Measurements from ENCODE around the gene FST. TPM values are rescaled to one million over a fixed set of nuclear protein-coding genes. Genes with fewer than 3 reads are reported as not detected.

The FST gene
- polyA plus RNA-seq, 1 donor from 2014 or later: 1.3 TPM

DNA sequence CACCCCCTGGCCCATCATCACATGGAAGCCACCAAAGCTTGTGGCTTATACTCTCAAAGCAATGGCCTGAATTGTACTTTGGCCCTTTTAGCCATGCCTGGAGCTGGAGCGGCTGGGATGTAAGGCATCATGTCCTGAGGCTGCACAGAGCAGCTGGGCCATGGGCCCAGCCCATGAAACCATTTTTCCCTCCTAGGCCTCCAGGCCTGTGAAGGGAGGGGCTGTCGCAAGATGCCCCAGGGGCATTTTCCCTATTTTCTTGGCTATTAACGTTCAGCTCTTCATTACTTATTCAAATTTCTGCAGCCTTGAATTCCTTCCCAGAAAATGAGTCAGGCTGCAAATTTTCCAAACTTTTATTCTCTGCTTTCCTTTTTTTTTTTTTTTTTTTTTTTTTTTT is 27.7 kb downstream of the FST start:
- Histone ChIP-seq H3K4me3 (ENCODE audit: low read length) (no peak overlapping the region), H3K4me2 (ENCODE audit: low read length) (no peak overlapping the region), H3K9ac (ENCODE audit: low read length) (no peak overlapping the region), H3K79me2 (replicated peaks; ENCODE audit: insufficient read depth, low read length) (no peaks in the 10 kb centered on the region), H3K36me3 (ENCODE audit: insufficient read depth, low read length) (no peaks in the 10 kb centered on the region), H3K9me3 (ENCODE audit: low read length) (peaks cover 5% of the 10 kb centered on the region), H3F3A (ENCODE audit: insufficient read depth, low read length, poor library complexity, severe bottlenecking) (no peaks in the 10 kb centered on the region), H2AFZ (ENCODE audit: low read depth, low read length) (no peak overlapping the region), H3K27ac (ENCODE audit: low read length) (no peak overlapping the region), H3K9me2 (ENCODE audit: insufficient read depth, low read length) (no peaks in the 10 kb centered on the region), H3K27me3 (ENCODE audit: insufficient read depth, low read depth, low read length) (no peaks in the 10 kb centered on the region), H4K20me1 (ENCODE audit: insufficient read depth) (no peaks in the 10 kb centered on the region)
- TF ChIP-seq, protein P1, sequence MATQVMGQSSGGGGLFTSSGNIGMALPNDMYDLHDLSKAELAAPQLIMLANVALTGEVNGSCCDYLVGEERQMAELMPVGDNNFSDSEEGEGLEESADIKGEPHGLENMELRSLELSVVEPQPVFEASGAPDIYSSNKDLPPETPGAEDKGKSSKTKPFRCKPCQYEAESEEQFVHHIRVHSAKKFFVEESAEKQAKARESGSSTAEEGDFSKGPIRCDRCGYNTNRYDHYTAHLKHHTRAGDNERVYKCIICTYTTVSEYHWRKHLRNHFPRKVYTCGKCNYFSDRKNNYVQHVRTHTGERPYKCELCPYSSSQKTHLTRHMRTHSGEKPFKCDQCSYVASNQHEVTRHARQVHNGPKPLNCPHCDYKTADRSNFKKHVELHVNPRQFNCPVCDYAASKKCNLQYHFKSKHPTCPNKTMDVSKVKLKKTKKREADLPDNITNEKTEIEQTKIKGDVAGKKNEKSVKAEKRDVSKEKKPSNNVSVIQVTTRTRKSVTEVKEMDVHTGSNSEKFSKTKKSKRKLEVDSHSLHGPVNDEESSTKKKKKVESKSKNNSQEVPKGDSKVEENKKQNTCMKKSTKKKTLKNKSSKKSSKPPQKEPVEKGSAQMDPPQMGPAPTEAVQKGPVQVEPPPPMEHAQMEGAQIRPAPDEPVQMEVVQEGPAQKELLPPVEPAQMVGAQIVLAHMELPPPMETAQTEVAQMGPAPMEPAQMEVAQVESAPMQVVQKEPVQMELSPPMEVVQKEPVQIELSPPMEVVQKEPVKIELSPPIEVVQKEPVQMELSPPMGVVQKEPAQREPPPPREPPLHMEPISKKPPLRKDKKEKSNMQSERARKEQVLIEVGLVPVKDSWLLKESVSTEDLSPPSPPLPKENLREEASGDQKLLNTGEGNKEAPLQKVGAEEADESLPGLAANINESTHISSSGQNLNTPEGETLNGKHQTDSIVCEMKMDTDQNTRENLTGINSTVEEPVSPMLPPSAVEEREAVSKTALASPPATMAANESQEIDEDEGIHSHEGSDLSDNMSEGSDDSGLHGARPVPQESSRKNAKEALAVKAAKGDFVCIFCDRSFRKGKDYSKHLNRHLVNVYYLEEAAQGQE (IDR thresholded peaks at IDR 0.05; ENCODE audit: borderline replicate concordance): no peak
- TF ChIP-seq EP300 (conservative IDR thresholded peaks at IDR 0.05; ENCODE audit: poor library complexity, severe bottlenecking) (no peak), EZH2 (IDR thresholded peaks at IDR 0.05; ENCODE audit: borderline replicate concordance, insufficient read depth, low read length, poor library complexity, severe bottlenecking) (no peak), MXI1 (conservative IDR thresholded peaks at IDR 0.05; ENCODE audit: poor library complexity, severe bottlenecking) (no peak), RAD21 (conservative IDR thresholded peaks at IDR 0.05) (no peak), POLR2AphosphoS5 (IDR thresholded peaks at IDR 0.05) (no peak), SMC3 (conservative IDR thresholded peaks at IDR 0.05; ENCODE audit: poor library complexity) (no peak), TAF1 (IDR thresholded peaks at IDR 0.05; ENCODE audit: low read depth) (no peak)
- TF ChIP-seq, protein P2, sequence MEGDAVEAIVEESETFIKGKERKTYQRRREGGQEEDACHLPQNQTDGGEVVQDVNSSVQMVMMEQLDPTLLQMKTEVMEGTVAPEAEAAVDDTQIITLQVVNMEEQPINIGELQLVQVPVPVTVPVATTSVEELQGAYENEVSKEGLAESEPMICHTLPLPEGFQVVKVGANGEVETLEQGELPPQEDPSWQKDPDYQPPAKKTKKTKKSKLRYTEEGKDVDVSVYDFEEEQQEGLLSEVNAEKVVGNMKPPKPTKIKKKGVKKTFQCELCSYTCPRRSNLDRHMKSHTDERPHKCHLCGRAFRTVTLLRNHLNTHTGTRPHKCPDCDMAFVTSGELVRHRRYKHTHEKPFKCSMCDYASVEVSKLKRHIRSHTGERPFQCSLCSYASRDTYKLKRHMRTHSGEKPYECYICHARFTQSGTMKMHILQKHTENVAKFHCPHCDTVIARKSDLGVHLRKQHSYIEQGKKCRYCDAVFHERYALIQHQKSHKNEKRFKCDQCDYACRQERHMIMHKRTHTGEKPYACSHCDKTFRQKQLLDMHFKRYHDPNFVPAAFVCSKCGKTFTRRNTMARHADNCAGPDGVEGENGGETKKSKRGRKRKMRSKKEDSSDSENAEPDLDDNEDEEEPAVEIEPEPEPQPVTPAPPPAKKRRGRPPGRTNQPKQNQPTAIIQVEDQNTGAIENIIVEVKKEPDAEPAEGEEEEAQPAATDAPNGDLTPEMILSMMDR (IDR thresholded peaks at IDR 0.05; ENCODE audit: poor library complexity, severe bottlenecking): no peak

DNA sequence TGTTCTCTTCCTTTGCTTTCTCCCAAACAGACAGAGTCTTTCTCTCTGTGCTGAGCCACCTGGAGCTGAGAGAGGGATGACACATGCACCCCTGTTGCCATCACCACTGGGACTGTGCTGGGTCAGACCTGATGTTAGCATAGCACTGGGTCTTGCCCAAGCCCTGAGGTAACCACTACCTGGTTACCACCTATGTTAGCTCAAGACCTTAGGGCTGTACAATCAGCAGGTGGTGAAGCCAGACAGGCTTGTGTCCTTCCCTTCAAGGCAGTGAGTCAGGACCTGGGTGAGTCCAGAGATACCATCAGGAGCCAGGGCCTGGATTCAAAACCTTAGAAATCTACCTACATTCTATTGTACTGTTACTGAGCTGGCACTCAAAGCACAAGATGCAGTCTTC is 32.1 kb downstream of the FST start:
- Histone ChIP-seq H3F3A (ENCODE audit: insufficient read depth, low read length, poor library complexity, severe bottlenecking) (no peaks in the 10 kb centered on the region), H3K79me2 (replicated peaks; ENCODE audit: insufficient read depth, low read length) (no peaks in the 10 kb centered on the region), H3K4me2 (ENCODE audit: low read length) (no peak overlapping the region), H3K36me3 (ENCODE audit: insufficient read depth, low read length) (no peaks in the 10 kb centered on the region), H3K4me3 (ENCODE audit: low read length) (no peak overlapping the region), H3K27me3 (ENCODE audit: insufficient read depth, low read depth, low read length) (no peaks in the 10 kb centered on the region), H3K9me2 (ENCODE audit: insufficient read depth, low read length) (no peaks in the 10 kb centered on the region), H2AFZ (ENCODE audit: low read depth, low read length) (no peak overlapping the region), H3K9me3 (ENCODE audit: low read length) (peaks cover 5% of the 10 kb centered on the region), H4K20me1 (ENCODE audit: insufficient read depth) (no peaks in the 10 kb centered on the region), H3K27ac (ENCODE audit: low read length) (no peak overlapping the region), H3K9ac (ENCODE audit: low read length) (no peak overlapping the region)
- TF ChIP-seq, protein P2 (IDR thresholded peaks at IDR 0.05; ENCODE audit: poor library complexity, severe bottlenecking): no peak
- TF ChIP-seq RAD21 (conservative IDR thresholded peaks at IDR 0.05) (no peak), MXI1 (conservative IDR thresholded peaks at IDR 0.05; ENCODE audit: poor library complexity, severe bottlenecking) (no peak), EZH2 (IDR thresholded peaks at IDR 0.05; ENCODE audit: borderline replicate concordance, insufficient read depth, low read length, poor library complexity, severe bottlenecking) (no peak), SMC3 (conservative IDR thresholded peaks at IDR 0.05; ENCODE audit: poor library complexity) (no peak), TAF1 (IDR thresholded peaks at IDR 0.05; ENCODE audit: low read depth) (no peak), POLR2AphosphoS5 (IDR thresholded peaks at IDR 0.05) (no peak), EP300 (conservative IDR thresholded peaks at IDR 0.05; ENCODE audit: poor library complexity, severe bottlenecking) (no peak)
- TF ChIP-seq, protein P1 (IDR thresholded peaks at IDR 0.05; ENCODE audit: borderline replicate concordance): no peak

Data from neural cell (in vitro differentiated cells).